Ishikawa (cell line): ENCODE data around the gene BTF3L4.

Experiments used
- EGR1 ChIP-seq: IDR thresholded peaks from 2 replicates; pipeline ENCODE4 v1.6.1; 2012
- EP300 ChIP-seq: IDR thresholded peaks from 2 replicates; pipeline ENCODE4 v1.6.1; 2012; ENCODE audit warnings: borderline replicate concordance
- FOXM1 ChIP-seq: IDR thresholded peaks from 2 replicates; pipeline ENCODE4 v1.6.1; 2012; ENCODE audit warnings: low read depth, borderline replicate concordance
- MAX ChIP-seq: IDR thresholded peaks from 2 replicates; pipeline ENCODE4 v1.6.1; 2012
- REST ChIP-seq: IDR thresholded peaks from 2 replicates; pipeline ENCODE4 v1.6.1; 2012; ENCODE audit warnings: low read depth, mild to moderate bottlenecking
- TAF1 ChIP-seq: IDR thresholded peaks from 2 replicates; pipeline ENCODE4 v1.6.1; 2012; ENCODE audit warnings: low read depth, mild to moderate bottlenecking

GRCh38 chr1:52055866-52056162 lies 281 bp upstream of the BTF3L4 start:
- TF ChIP-seq EGR1 (no peak), TAF1 (no peak), REST (no peak), MAX (no peak), FOXM1 (no peak), EP300 (no peak)
